NCI-H446 (cell line): ENCODE measurements around the gene CREBL2.
"Not testable (repeated sequence)": the region's sequence is repeated elsewhere in the genome, so short reads cannot be mapped to it uniquely, and the experiment has no call there.

ENCODE experiments used
- DNase-seq, 2 experiments: peaks; one replicate each; lab custom pipeline; 2025; lab: John Stamatoyannopoulos, UW

Gene CREBL2

GRCh38 chr12:12636641-12637040 is 25.0 kb downstream of the CREBL2 start:
- no peak for DNase-seq

GRCh38 chr12:12639995-12640394 is 28.3 kb downstream of the CREBL2 start:
- not testable (repeated sequence) for DNase-seq

GRCh38 chr12:12641650-12642049 is 30.0 kb downstream of the CREBL2 start:
- DNase-seq, result no peak

- DNase-seq, result no peak
Observed at GRCh38 chr12:12642916-12643315, 31.2 kb downstream of the CREBL2 start.

- DNase-seq, result no peak
Observed at GRCh38 chr12:12645485-12645884, 33.8 kb downstream of the CREBL2 start.

GRCh38 chr12:12645968-12646367 is 34.3 kb downstream of the CREBL2 start:
- not testable (repeated sequence) for DNase-seq

- no peak for DNase-seq
Observed at GRCh38 chr12:12646483-12647072, 34.9 kb downstream of the CREBL2 start.

- no peak for DNase-seq
Observed at GRCh38 chr12:12648284-12648683, 36.6 kb downstream of the CREBL2 start.

GRCh38 chr12:12648951-12649650 is 37.4 kb downstream of the CREBL2 start:
- DNase-seq, result no peak

- DNase-seq, result no peak
Observed at GRCh38 chr12:12651752-12652151, 40.1 kb downstream of the CREBL2 start.

- DNase-seq, result not testable (repeated sequence)
Observed at GRCh38 chr12:12652704-12653103, 41.0 kb downstream of the CREBL2 start.

- DNase-seq, result no peak
Observed at GRCh38 chr12:12653922-12654321, 42.2 kb downstream of the CREBL2 start.

GRCh38 chr12:12654691-12655460 is 43.2 kb downstream of the CREBL2 start:
- DNase-seq, result no peak

GRCh38 chr12:12660201-12660600 is 48.5 kb downstream of the CREBL2 start:
- no peak for DNase-seq

GRCh38 chr12:12661086-12661856 is 49.6 kb downstream of the CREBL2 start:
- DNase-seq, result peak; percentile 22 to 35

GRCh38 chr12:12663644-12664294 is 52.1 kb downstream of the CREBL2 start:
- DNase-seq, result no peak

- no peak for DNase-seq
Observed at GRCh38 chr12:12665194-12665593, 53.5 kb downstream of the CREBL2 start.

- no peak for DNase-seq
Observed at GRCh38 chr12:12668005-12668404, 56.3 kb downstream of the CREBL2 start.

- no peak for DNase-seq
Observed at GRCh38 chr12:12669020-12669419, 57.3 kb downstream of the CREBL2 start.

- DNase-seq, result no peak
Observed at GRCh38 chr12:12671850-12672660, 60.4 kb downstream of the CREBL2 start.

- DNase-seq, result no peak
Observed at GRCh38 chr12:12673296-12673695, 61.6 kb downstream of the CREBL2 start.
